Chondrocyte (in vitro differentiated cells): Measurements from ENCODE around the gene PPM1K. TPM values are rescaled to one million over a fixed set of nuclear protein-coding genes. Genes with fewer than 3 reads are reported as not detected.

Experiments
- DNase-seq: peaks from one replicate; pipeline ENCODE4 v3.0.0; 2021; ENCODE audit warnings: mixed read lengths, low spot score
- H3K27ac Mint-ChIP-seq: one replicate; pipeline ENCODE4 v1.8.0; 2021; ENCODE audit warnings: mild to moderate bottlenecking, moderate library complexity, mixed read lengths; ENCODE audit not compliant: unreplicated experiment
- H3K27me3 Mint-ChIP-seq: 2 replicates; pipeline ENCODE4 v1.8.0; 2021; ENCODE audit warnings: low read depth, mixed read lengths
- H3K36me3 Mint-ChIP-seq: 2 replicates; pipeline ENCODE4 v1.8.0; 2021; ENCODE audit warnings: low read depth, mixed read lengths
- H3K4me1 Mint-ChIP-seq: 2 replicates; pipeline ENCODE4 v1.8.0; 2021; ENCODE audit warnings: low read depth, mild to moderate bottlenecking, mixed read lengths
- H3K4me3 Mint-ChIP-seq: one replicate; pipeline ENCODE4 v1.8.0; 2021; ENCODE audit warnings: mild to moderate bottlenecking, moderate library complexity, mixed read lengths; ENCODE audit not compliant: unreplicated experiment
- H3K9me3 Mint-ChIP-seq: 2 replicates; pipeline ENCODE4 v1.8.0; 2021; ENCODE audit warnings: low read depth, mixed read lengths
- CTCF ChIP-seq: fragments of 200-600 bp; sonication (generic); IDR thresholded peaks from 2 replicates; pipeline ENCODE4 v1.5.0; 2021; ENCODE audit warnings: antibody characterized with exemption, mild to moderate bottlenecking, moderate library complexity
- total RNA-seq: library from RNA; stranded (reverse); gene quantifications from 3 replicates; pipeline ENCODE4 v1.2.1, GENCODE V29; 2021

Gene PPM1K
- total RNA-seq, 1 donor from 2014 or later = 17.0 TPM

DNA sequence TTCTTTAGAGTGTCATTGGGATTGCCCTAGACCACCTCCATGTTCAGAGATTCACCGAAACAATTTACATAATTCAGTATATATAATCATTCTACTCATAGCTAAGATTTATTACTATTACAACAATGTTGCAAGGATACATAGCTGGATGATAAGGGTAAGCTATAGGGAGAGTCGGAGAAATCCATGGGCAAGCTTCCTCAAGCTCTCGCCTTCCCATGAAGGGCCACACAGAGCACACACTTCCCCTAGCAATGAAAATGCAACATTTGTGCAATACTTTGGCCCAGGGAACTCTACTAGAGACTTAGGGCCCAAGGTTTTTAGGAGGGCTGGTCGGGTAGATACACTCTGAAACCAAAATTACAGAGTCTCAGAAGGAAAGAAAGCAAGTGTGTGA is 76.2 kb downstream of the PPM1K start:
- no peak overlapping the region for H3K27ac Mint-ChIP-seq
- H3K36me3 Mint-ChIP-seq = no peaks in the 10 kb centered on the region
- no peak for TF ChIP-seq CTCF
- no peak for DNase-seq
- no peak overlapping the region for H3K4me3 Mint-ChIP-seq
- peaks cover under 1% of the 10 kb centered on the region for H3K27me3 Mint-ChIP-seq
- no peaks in the 10 kb centered on the region for H3K4me1 Mint-ChIP-seq
- H3K9me3 Mint-ChIP-seq = no peaks in the 10 kb centered on the region

Other genes starting within 250 kb of the PPM1K start
- 0.08 to 0.40 TPM (median 0.24 TPM) in 3 replicates for gene ABCG2, start 125.9 kb downstream of the PPM1K start, total RNA-seq
- gene HERC6, start 94.3 kb upstream of the PPM1K start, total RNA-seq = 0.79 to 1.0 TPM (median 1.0 TPM) in 3 replicates
- 0.40 to 0.56 TPM (median 0.49 TPM) in 3 replicates for gene HERC5, start 172.6 kb upstream of the PPM1K start, total RNA-seq
- gene PYURF, start 239.2 kb upstream of the PPM1K start, total RNA-seq = 54.9 to 59.9 TPM (median 59.5 TPM) in 3 replicates